GM13976 (cell line): ENCODE results near the gene CNTNAP2.

ENCODE experiments used
- DNase-seq: peaks from one replicate; pipeline ENCODE4 v3.0.0; 2012; ENCODE audit warnings: low spot score
- in situ Hi-C: fragments of 300-500 bp; cut with MboI; formaldehyde crosslinking; loops from one replicate; pipeline ENCODE4 v1.12.0; 2022; ENCODE audit warnings: low sequenced_read_pairs, mixed read lengths, inconsistent platforms; ENCODE audit not compliant: unreplicated experiment
- TF ChIP-seq, protein P1 (sequence below): IDR thresholded peaks from 2 replicates; pipeline ENCODE4 v1.5.1; 2012; ENCODE audit warnings: borderline replicate concordance, mild to moderate bottlenecking; ENCODE audit not compliant: insufficient read depth; ENCODE audit errors: extremely low read depth, missing control alignments, control extremely low read depth

CNTNAP2 gene

DNA sequence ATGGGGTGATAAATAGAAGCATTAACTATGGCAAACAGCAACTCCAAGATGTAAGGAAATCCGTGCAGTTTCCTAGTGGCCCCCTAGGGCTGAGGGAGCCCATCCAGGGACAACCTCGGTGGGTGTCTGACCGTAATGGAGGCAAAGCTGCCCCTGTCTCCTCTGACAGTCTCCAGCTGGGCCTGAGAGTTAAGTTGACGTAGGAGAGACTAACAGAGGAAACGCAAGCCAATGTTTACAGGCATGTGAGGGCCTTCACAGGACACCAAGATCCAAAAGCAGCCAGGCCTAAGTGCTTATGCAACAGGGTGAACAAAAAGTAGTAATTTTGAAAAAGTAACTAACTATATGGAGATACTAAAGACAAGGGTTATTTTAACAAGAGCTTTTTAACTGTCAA lies 2144.0 kb downstream of the CNTNAP2 start:
- TF ChIP-seq, protein P1, sequence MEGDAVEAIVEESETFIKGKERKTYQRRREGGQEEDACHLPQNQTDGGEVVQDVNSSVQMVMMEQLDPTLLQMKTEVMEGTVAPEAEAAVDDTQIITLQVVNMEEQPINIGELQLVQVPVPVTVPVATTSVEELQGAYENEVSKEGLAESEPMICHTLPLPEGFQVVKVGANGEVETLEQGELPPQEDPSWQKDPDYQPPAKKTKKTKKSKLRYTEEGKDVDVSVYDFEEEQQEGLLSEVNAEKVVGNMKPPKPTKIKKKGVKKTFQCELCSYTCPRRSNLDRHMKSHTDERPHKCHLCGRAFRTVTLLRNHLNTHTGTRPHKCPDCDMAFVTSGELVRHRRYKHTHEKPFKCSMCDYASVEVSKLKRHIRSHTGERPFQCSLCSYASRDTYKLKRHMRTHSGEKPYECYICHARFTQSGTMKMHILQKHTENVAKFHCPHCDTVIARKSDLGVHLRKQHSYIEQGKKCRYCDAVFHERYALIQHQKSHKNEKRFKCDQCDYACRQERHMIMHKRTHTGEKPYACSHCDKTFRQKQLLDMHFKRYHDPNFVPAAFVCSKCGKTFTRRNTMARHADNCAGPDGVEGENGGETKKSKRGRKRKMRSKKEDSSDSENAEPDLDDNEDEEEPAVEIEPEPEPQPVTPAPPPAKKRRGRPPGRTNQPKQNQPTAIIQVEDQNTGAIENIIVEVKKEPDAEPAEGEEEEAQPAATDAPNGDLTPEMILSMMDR: no peak
- in situ Hi-C loops: loop anchor here (25.0 kb wide), 1 partner anchor 702 kb away; no protein-coding TSS in a partner anchor
- DNase-seq: no peak

DNA sequence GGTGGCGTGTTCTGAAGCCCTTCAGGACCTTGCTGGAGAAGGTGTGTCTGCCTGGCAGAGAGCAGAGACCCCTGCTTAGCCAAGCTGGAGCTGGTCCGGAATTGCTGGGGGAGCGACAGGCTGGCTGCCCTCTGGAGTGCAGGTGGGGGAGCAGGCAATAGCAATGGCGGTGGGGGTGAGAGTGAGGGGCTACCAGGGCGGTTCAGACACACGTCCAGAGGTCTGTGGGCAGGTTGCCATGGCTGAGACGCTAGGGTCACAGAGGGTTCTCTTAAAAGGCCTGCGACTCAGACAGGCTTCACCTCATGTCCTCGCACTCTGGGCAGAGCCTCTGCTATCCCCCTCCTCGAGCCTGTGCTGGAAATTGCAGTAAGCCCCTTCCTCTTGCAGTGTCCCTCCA lies 2144.9 kb downstream of the CNTNAP2 start:
- in situ Hi-C loops: loop anchor here (25.0 kb wide), 1 partner anchor 701 kb away; no protein-coding TSS in a partner anchor
- DNase-seq: no peak

DNA sequence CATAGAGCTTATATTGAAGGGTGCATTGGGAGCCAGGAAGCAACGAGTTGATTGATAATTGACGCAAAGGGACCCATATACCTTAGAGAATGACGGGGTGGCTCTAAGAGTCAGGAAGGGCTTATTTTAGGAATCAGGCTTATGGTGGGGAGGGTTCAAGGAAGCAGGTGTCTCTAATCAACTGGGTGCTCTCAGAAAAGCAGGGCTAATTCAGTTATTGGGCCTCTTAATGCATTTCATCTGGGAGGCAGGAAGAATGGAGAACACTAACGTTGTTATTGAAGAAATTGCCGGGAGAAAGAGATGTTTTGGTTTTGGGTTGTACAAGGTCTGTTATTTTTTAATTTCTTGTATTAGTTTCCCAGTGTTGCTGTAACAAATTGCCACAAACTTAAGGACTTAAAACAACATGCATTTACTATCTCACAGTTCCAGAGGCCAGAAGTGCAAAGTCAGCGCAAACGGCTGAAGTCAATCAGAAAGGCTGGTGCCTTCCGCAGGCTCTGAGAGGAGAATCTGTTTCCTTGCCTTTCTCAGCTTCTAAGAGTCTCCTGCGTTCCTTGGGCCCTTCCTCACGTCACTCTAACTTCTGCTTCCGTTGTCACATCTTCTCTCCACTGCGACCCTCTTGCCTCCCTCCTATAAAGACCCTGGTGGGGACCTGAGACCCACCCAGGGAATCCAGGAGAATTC lies 2145.5 kb downstream of the CNTNAP2 start:
- TF ChIP-seq, protein P1: no peak
- in situ Hi-C loops: loop anchor here (25.0 kb wide), 1 partner anchor 700 kb away; no protein-coding TSS in a partner anchor
- no peak for DNase-seq

More for the DNA sequence above, 2144.9 kb downstream of the CNTNAP2 start:
- TF ChIP-seq, protein P1: no peak

DNA sequence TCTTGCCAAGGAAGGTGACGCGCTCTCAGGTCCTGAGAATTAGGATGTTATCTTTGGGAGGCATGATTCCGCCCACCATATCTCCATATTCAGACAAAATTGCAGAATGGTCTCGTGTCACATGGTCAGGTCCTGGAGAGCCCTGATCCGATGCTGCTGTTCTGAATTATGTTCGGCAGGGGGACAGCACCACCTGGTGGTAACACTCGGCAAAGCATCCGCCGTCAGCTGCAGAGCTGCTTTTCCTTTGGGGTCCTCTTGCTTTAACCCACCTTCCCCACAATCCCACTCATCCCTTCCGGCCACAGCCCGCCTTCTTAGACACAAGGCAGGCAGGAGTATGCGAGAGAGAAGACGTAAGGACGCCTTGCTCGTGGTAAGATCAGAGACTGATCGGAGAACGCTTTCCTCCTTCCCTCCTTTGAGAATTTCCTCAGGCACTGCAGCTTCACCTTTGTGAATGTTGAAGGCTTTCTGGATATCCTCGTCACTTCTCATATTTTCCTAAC lies 2146.2 kb downstream of the CNTNAP2 start:
- peak; percentile 74 for DNase-seq
- in situ Hi-C loops: loop anchor here (25.0 kb wide), 1 partner anchor 700 kb away; no protein-coding TSS in a partner anchor

DNA sequence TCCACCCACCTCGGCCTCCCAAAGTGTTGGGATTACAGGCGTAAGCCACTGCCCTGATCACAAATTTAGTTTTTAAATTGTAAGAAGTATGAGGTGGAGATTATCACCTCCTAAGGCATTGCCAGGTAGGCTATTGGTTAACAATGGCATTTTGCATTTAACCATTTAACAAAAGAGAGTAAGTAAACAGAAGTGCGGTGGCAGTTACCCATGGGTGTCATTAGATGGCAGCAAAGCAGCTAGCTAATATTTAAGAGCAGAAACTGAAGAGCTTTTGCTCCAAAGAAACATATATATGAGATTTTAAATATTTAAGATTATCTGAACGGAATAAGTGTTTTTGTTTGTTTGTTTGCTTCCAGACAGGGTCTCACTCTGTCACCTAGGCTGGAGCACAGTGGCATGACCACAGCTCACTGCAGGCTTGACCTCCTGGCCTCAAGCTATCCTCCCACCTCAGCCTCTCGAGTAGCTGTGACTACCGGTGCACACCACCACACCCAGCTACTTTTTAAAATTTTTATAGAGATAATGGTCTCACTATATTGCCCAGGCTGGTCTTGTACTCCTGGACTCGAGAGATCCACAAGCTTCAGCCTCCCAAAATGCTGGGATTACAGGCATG lies 2148.4 kb downstream of the CNTNAP2 start:
- peak; percentile 61 for DNase-seq
- in situ Hi-C loops: loop anchor here (25.0 kb wide), 1 partner anchor 697 kb away; no protein-coding TSS in a partner anchor
- TF ChIP-seq, protein P1: peak; percentile 55

More for the DNA sequence above, 2146.2 kb downstream of the CNTNAP2 start:
- TF ChIP-seq, protein P1: peak; percentile 96

DNA sequence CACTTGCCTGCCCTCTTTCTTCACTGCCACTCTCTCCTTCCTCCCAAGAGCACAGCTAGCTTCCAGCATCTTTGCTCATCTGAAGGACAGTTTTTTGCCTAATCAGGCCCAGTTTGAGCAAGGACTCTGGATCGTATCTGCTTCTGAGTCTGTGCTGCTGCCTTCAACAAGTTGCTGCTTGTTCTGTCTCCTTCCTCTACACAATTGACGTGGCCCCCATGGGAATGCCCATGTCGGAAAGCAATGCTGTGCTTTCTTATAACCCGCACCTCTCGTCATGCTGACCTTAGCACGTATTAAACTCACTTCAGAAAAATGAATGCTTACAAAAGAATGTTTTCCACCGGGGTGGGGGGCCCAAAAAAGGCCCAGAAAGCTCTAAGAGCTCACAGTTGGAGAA lies 2149.3 kb downstream of the CNTNAP2 start:
- TF ChIP-seq, protein P1: no peak
- no peak for DNase-seq
- in situ Hi-C loops: loop anchor here (25.0 kb wide), 1 partner anchor 696 kb away; no protein-coding TSS in a partner anchor
